Uterus (tissue), 4 donors: Measurements from ENCODE around the gene PAK4. TPM values are rescaled to one million over a fixed set of nuclear protein-coding genes. Genes with fewer than 3 reads are reported as not detected.

Experiments used
- DNase-seq, 2 donors: peaks; one replicate each; pipeline ENCODE4 v3.0.0-alpha.2; 2019 to 2020
- H3K27ac ChIP-seq, 2 donors: fragments of 200-600 bp; sonication (generic); 1 replicate in 1 of 2; 2 replicates in 1 of 2; pipeline ENCODE4 v1.5.1; 2016 to 2018
- H3K27me3 ChIP-seq, 2 donors: fragments of 200-600 bp; sonication (generic); one replicate each; pipeline ENCODE4 v1.5.1; 2018 to 2019; ENCODE audit warnings: control low read depth in 1 of 2
- H3K36me3 ChIP-seq, 2 donors: fragments of 200-600 bp; sonication (generic); one replicate each; pipeline ENCODE4 v1.5.1; 2019; ENCODE audit warnings: control low read depth in 1 of 2
- H3K4me1 ChIP-seq, 2 donors: fragments of 200-600 bp; sonication (generic); one replicate each; pipeline ENCODE4 v1.5.1; 2018 to 2019; ENCODE audit warnings: control low read depth in 1 of 2
- H3K4me3 ChIP-seq, 2 donors: fragments of 200-600 bp; sonication (generic); 1 replicate in 1 of 2; 2 replicates in 1 of 2; pipeline ENCODE4 v1.5.1; 2018 to 2019; ENCODE audit warnings: mild to moderate bottlenecking in 1 of 2
- H3K9me3 ChIP-seq, 2 donors: fragments of 200-600 bp; sonication (generic); one replicate each; pipeline ENCODE4 v1.5.1; 2019; ENCODE audit warnings: control low read depth in 1 of 2
- CTCF ChIP-seq, 4 experiments: fragments of 200-600 bp in 2 of 4; fragments of 450-650 bp in 2 of 4; sonication (generic) in 2 of 4; IDR thresholded peaks; one replicate each; pipeline ENCODE4 v1.5.1; 2016 to 2019; ENCODE audit warnings: antibody characterized with exemption in 4 of 4, mild to moderate bottlenecking in 2 of 4, moderate library complexity in 1 of 4
- POLR2A ChIP-seq, 2 donors: fragments of 450-650 bp; IDR thresholded peaks; one replicate each; pipeline ENCODE4 v1.6.1; 2016; ENCODE audit warnings: antibody characterized with exemption in 2 of 2, mild to moderate bottlenecking in 1 of 2, moderate library complexity in 1 of 2
- intact Hi-C: fragments of 100-400 bp; cut with DNase I; formaldehyde crosslinking; loops from one replicate; pipeline ENCODE4 v1.15.1; 2023; ENCODE audit warnings: low total_unique reads
- total RNA-seq, 4 donors: library from RNA; depleted of rRNA in 3 of 4; stranded (reverse); fragments of >200 nt in 3 of 4; gene quantifications; one replicate each; pipeline versions ENCODE4 v1.1.0 to v1.2.4, GENCODE V29; 2014 to 2023
- donor health status: DM: yes; HTN: yes; CAD: no.

Gene PAK4
- total RNA-seq, 4 donors from 2014 or later, result 0.26 to 57.4 (median 24.3) TPM

GRCh38 chr19:39097721-39098120 is 27.9 kb upstream of the PAK4 start:
- Histone ChIP-seq H3K4me3 (no peak overlapping the region), H3K4me1 (no peaks in the 10 kb centered on the region), H3K36me3 (no peaks in the 10 kb centered on the region), H3K27ac (no peak overlapping the region), H3K9me3 (no peaks in the 10 kb centered on the region), H3K27me3 (peaks cover 0 to 4% of the 10 kb centered on the region in 2 donors)
- TF ChIP-seq CTCF (IDR thresholded peaks at IDR 0.05) (no peak), POLR2A (IDR thresholded peaks at IDR 0.05) (no peak)
- intact Hi-C loops, result no loop called here
- no peak for DNase-seq

GRCh38 chr19:39098365-39099269 is 27.0 kb upstream of the PAK4 start:
- no peaks in the 10 kb centered on the region for H3K36me3 ChIP-seq
- DNase-seq, result no peak
- H3K27ac ChIP-seq, result no peak overlapping the region
- no peak overlapping the region for H3K4me3 ChIP-seq
- no peak for TF ChIP-seq CTCF (IDR thresholded peaks at IDR 0.05)
- no peak for TF ChIP-seq POLR2A (IDR thresholded peaks at IDR 0.05)
- H3K27me3 ChIP-seq, result peaks cover 0 to 4% of the 10 kb centered on the region in 2 donors
- no peaks in the 10 kb centered on the region for H3K4me1 ChIP-seq
- intact Hi-C loops, result no loop called here
- H3K9me3 ChIP-seq, result no peaks in the 10 kb centered on the region

GRCh38 chr19:39099341-39099740 is 26.2 kb upstream of the PAK4 start:
- DNase-seq, result no peak
- H3K27ac ChIP-seq, result no peak overlapping the region
- intact Hi-C loops, result no loop called here
- no peak overlapping the region for H3K4me3 ChIP-seq
- no peaks in the 10 kb centered on the region for H3K36me3 ChIP-seq
- peaks cover 0 to 4% of the 10 kb centered on the region in 2 donors for H3K27me3 ChIP-seq
- H3K4me1 ChIP-seq, result no peaks in the 10 kb centered on the region
- no peak for TF ChIP-seq CTCF (IDR thresholded peaks at IDR 0.05)
- no peak for TF ChIP-seq POLR2A (IDR thresholded peaks at IDR 0.05)
- H3K9me3 ChIP-seq, result no peaks in the 10 kb centered on the region

GRCh38 chr19:39100500-39101166 is 25.0 kb upstream of the PAK4 start:
- TF ChIP-seq CTCF (IDR thresholded peaks at IDR 0.05), result no peak
- no peak for TF ChIP-seq POLR2A (IDR thresholded peaks at IDR 0.05)
- H3K4me1 ChIP-seq, result no peaks in the 10 kb centered on the region
- H3K4me3 ChIP-seq, result no peak overlapping the region
- no peak for DNase-seq
- intact Hi-C loops, result no loop called here
- H3K36me3 ChIP-seq, result no peaks in the 10 kb centered on the region
- no peak overlapping the region for H3K27ac ChIP-seq
- no peaks in the 10 kb centered on the region for H3K9me3 ChIP-seq
- H3K27me3 ChIP-seq, result peaks cover 0 to 4% of the 10 kb centered on the region in 2 donors

- TF ChIP-seq POLR2A (IDR thresholded peaks at IDR 0.05) (no peak), CTCF (IDR thresholded peaks at IDR 0.05) (no peak)
- Histone ChIP-seq H3K4me1 (no peaks in the 10 kb centered on the region), H3K36me3 (no peaks in the 10 kb centered on the region), H3K27ac (no peak overlapping the region), H3K4me3 (no peak overlapping the region), H3K9me3 (no peaks in the 10 kb centered on the region), H3K27me3 (peaks cover 0 to 4% of the 10 kb centered on the region in 2 donors)
- no peak for DNase-seq
- intact Hi-C loops, result no loop called here
Measured at GRCh38 chr19:39103151-39103550, 22.4 kb upstream of the PAK4 start.
